Ovary (tissue), 3 donors: Measurements from ENCODE around the gene IQCM.

Source experiments
- CTCF ChIP-seq, 3 donors: fragments of 450-650 bp in 2 of 3; fragments of 200-600 bp in 1 of 3; IDR thresholded peaks; one replicate each; pipeline versions ENCODE4 v1.5.1 to v1.8.0; 2016 to 2022; ENCODE audit warnings: antibody characterized with exemption in 3 of 3, mild to moderate bottlenecking in 1 of 3
- EP300 ChIP-seq: sonication (generic); formaldehyde crosslinking; IDR thresholded peaks from one replicate; pipeline ENCODE4 v1.6.1; 2017; ENCODE audit warnings: antibody characterized with exemption
- POLR2A ChIP-seq: fragments of 450-650 bp; IDR thresholded peaks from one replicate; pipeline ENCODE4 v1.6.1; 2017; ENCODE audit warnings: antibody characterized with exemption, mild to moderate bottlenecking, moderate library complexity
- donor health status: DM: no; HTN: no; CAD: no.

GRCh38 chr4:149784018-149784417 is 31.6 kb downstream of the IQCM start:
- TF ChIP-seq EP300 (no peak), POLR2A (no peak), CTCF (IDR thresholded peaks at IDR 0.05) (no peak)
